A673 (cell line): ENCODE measurements around the gene TMC3. TPM values are rescaled to one million over a fixed set of nuclear protein-coding genes. Genes with fewer than 3 reads are reported as not detected.

Experiments used
- BruUV-seq: library from RNA; stranded (reverse); fragments of 400-500 nt; replicated peaks from 2 replicates; lab custom pipeline; 2021; lab: Mats Ljungman, UMichigan
- CTCF ChIA-PET: fragments of 300-600 bp; sonication (Branson Sonifier 250); formaldehyde crosslinking; loops from one replicate; lab custom pipeline; 2022; ENCODE audit warnings: antibody characterized with exemption; lab: Charles Lee
- POLR2A ChIA-PET: fragments of 300-600 bp; sonication (Branson Sonifier 250); formaldehyde crosslinking; loops from one replicate; lab custom pipeline; 2022; ENCODE audit warnings: antibody characterized with exemption; ENCODE audit not compliant: low non-redundant PET; lab: Charles Lee
- DNase-seq: peaks from one replicate; pipeline ENCODE4 v3.0.0-alpha.2; 2015; ENCODE audit warnings: low spot score
- H3K27ac ChIP-seq: fragments of 200-600 bp; sonication (generic); 2 replicates; pipeline ENCODE4 v1.5.1; 2016; ENCODE audit warnings: mixed run types, low read depth, mild to moderate bottlenecking, mixed read lengths, antibody characterized with exemption, low read length; ENCODE audit not compliant: poor library complexity, severe bottlenecking
- H3K27me3 ChIP-seq: fragments of 200-600 bp; sonication (generic); replicated peaks from 2 replicates; pipeline ENCODE4 v1.6.1; 2017; ENCODE audit warnings: mixed run types, low read depth, mild to moderate bottlenecking, mixed read lengths, antibody characterized with exemption, low read length; ENCODE audit not compliant: insufficient read depth, poor library complexity
- H3K36me3 ChIP-seq: fragments of 200-600 bp; sonication (generic); 2 replicates; pipeline ENCODE4 v1.6.1; 2016; ENCODE audit warnings: mixed run types, mild to moderate bottlenecking, mixed read lengths, antibody characterized with exemption, low read length; ENCODE audit not compliant: insufficient read depth, poor library complexity, severe bottlenecking
- H3K4me1 ChIP-seq: fragments of 200-600 bp; sonication (generic); 2 replicates; pipeline ENCODE4 v1.6.1; 2017; ENCODE audit warnings: mixed run types, mild to moderate bottlenecking, mixed read lengths, antibody characterized with exemption, low read length; ENCODE audit not compliant: insufficient read depth, poor library complexity, severe bottlenecking
- H3K4me3 ChIP-seq: fragments of 200-600 bp; sonication (generic); 2 replicates; pipeline ENCODE4 v1.5.1; 2016; ENCODE audit warnings: low read depth, mixed run types, mild to moderate bottlenecking, mixed read lengths, low read length; ENCODE audit not compliant: poor library complexity, severe bottlenecking
- H3K9me3 ChIP-seq: fragments of 200-600 bp; sonication (generic); 2 replicates; pipeline ENCODE4 v1.6.1; 2016; ENCODE audit warnings: mixed run types, low read depth, mild to moderate bottlenecking, mixed read lengths, antibody characterized with exemption, low read length; ENCODE audit not compliant: poor library complexity, severe bottlenecking
- CTCF ChIP-seq: fragments of 300-800, 200-600 bp; sonication (generic); conservative IDR thresholded peaks from 2 replicates; pipeline ENCODE4 v1.5.1; 2017; ENCODE audit warnings: low read depth, mild to moderate bottlenecking, antibody characterized with exemption, low read length, moderate library complexity, mixed read lengths
- EZH2 ChIP-seq: fragments of 200-600 bp; sonication (generic); IDR thresholded peaks from 2 replicates; pipeline ENCODE4 v1.6.1; 2017; ENCODE audit warnings: borderline replicate concordance, low read depth, mild to moderate bottlenecking, mixed read lengths, antibody characterized with exemption, low read length; ENCODE audit not compliant: poor library complexity, severe bottlenecking
- intact Hi-C: fragments of 100-400 bp; cut with micrococcal nuclease; formaldehyde crosslinking; loops from one replicate; pipeline ENCODE4 v1.10.0; 2022; ENCODE audit not compliant: unreplicated experiment
- total RNA-seq: library from RNA; stranded (reverse); gene quantifications from 2 replicates; pipeline ENCODE4 v1.2.3, GENCODE V29; 2021

Gene TMC3
- total RNA-seq, 1 experiment from 2014 or later = not detected

DNA sequence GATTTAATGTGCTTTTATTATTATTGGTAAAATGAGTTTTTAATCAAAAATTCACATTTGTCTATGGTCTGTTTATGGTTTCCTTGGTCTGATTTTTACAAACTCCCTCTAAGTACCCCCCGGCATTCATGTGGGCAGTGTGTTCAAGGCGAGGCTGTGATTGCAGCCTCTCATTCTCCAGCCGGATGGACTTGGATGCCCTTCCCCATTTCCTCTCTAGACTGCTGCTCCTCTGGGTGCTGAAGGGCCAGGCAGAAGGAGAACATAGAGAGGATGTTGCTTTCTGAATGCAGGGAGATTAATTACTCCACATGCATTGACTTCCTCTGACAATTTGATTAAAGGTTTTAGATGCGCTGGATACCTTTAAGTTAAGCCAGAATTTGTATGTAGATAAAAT is 3.9 kb upstream of the TMC3 start:
- Histone ChIP-seq H3K4me1 (peaks cover 5% of the 10 kb centered on the region), H3K36me3 (no peaks in the 10 kb centered on the region), H3K27me3 (peaks cover 64% of the 10 kb centered on the region), H3K27ac (no peak overlapping the region), H3K4me3 (no peak overlapping the region), H3K9me3 (no peaks in the 10 kb centered on the region)
- no TSS peak for BruUV-seq
- intact Hi-C loops = no loop called here
- TF ChIP-seq EZH2 (no peak), CTCF (no peak)
- ChIA-PET POLR2A (no interaction called here), CTCF (no interaction called here)
- DNase-seq = no peak

DNA sequence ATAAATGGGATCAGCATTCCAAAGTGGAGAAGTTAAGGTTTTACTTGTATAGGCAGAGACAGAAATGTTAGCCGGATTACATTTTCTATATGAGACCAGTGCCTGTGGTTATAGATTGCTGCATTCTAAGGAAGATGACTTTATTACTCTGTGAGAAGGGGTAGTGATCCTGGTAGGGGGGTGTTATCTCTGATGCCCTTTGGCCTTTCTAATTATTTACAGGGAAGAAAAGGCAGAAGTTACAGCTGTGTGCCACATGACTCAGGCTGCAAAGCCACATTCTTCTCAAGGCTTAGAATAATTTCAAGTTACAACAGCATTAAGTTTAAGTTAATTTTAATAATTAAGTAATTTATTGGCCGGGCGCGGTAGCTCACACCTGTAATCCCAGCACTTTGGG is 2.2 kb upstream of the TMC3 start:
- CTCF ChIA-PET = no interaction called here

DNA sequence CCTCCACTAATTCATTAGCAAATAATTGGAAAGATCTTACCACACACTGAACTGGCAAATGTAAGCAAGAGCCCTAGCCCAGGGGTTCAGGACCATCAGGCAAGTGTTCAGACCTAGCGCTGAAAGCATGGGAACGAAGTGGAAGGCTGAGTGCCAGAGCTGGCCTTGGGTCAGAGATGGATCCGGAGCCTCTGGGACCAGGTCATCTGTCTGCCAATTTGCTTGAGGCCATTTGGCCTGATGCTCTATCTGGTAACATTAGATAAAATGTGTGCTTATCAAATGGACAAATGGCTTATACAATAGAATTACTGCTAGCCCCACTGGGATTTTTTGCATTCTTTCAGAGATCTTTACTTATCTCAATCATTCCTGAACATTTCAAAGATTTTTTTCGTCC is 1.4 kb upstream of the TMC3 start:
- Histone ChIP-seq H3K9me3 (no peaks in the 10 kb centered on the region), H3K4me1 (peaks cover 5% of the 10 kb centered on the region), H3K36me3 (no peaks in the 10 kb centered on the region), H3K27ac (no peak overlapping the region), H3K4me3 (no peak overlapping the region), H3K27me3 (peaks cover 45% of the 10 kb centered on the region)
- BruUV-seq = no TSS peak
- DNase-seq = no peak
- POLR2A ChIA-PET = no interaction called here
- intact Hi-C loops = no loop called here
- TF ChIP-seq EZH2 (no peak), CTCF (no peak)
- CTCF ChIA-PET = no interaction called here

More for the DNA sequence above, 2.2 kb upstream of the TMC3 start:
- no TSS peak for BruUV-seq
- Histone ChIP-seq H3K36me3 (no peaks in the 10 kb centered on the region), H3K4me1 (peaks cover 5% of the 10 kb centered on the region), H3K27ac (no peak overlapping the region), H3K4me3 (no peak overlapping the region), H3K27me3 (peaks cover 53% of the 10 kb centered on the region), H3K9me3 (no peaks in the 10 kb centered on the region)
- intact Hi-C loops = no loop called here
- no peak for TF ChIP-seq CTCF
- TF ChIP-seq EZH2 = no peak
- DNase-seq = no peak
- POLR2A ChIA-PET = no interaction called here
